Measurements from ENCODE around the gene MORC2.
A peak's percentile ranks its signal among the peaks of the same experiment; 100 is the strongest.

Gene MORC2

GRCh38 chr22:30931541-30932300, 36.9 kb downstream of the MORC2 start:
- H3K36me3 ChIP-seq (ENCODE audit: insufficient read depth, low read length) = peaks cover 92% of the 10 kb centered on the region
- H3K4me3 ChIP-seq (ENCODE audit: low read depth in 1 of 2, low read length in 2 of 2) = no peak overlapping the region
- no peaks in the 10 kb centered on the region for H3K4me1 ChIP-seq (ENCODE audit: insufficient read depth, low read length)
- H3K27me3 ChIP-seq (ENCODE audit: control insufficient read depth in 1 of 2, insufficient read depth in 2 of 2, low read length in 2 of 2) = no peaks in the 10 kb centered on the region
- no peak overlapping the region for H3K9ac ChIP-seq (ENCODE audit: low read length)
- H3K27ac ChIP-seq (ENCODE audit: low read depth, low read length) = no peak overlapping the region
- H3K9me3 ChIP-seq (ENCODE audit: low read length) = no peaks in the 10 kb centered on the region

- Histone ChIP-seq H3K36me3 (ENCODE audit: insufficient read depth, low read length) (peaks cover 91% of the 10 kb centered on the region), H3K4me3 (ENCODE audit: low read depth in 1 of 2, low read length in 2 of 2) (no peak overlapping the region), H3K9ac (ENCODE audit: low read length) (no peak overlapping the region), H3K4me1 (ENCODE audit: insufficient read depth, low read length) (no peaks in the 10 kb centered on the region), H3K9me3 (ENCODE audit: low read length) (no peaks in the 10 kb centered on the region), H3K27ac (ENCODE audit: low read depth, low read length) (no peak overlapping the region), H3K27me3 (ENCODE audit: control insufficient read depth in 1 of 2, insufficient read depth in 2 of 2, low read length in 2 of 2) (no peaks in the 10 kb centered on the region)
These were observed 38.3 kb downstream of the MORC2 start for GRCh38 chr22:30930228-30930627.

- Histone ChIP-seq H3K27me3 (ENCODE audit: control insufficient read depth in 1 of 2, insufficient read depth in 2 of 2, low read length in 2 of 2) (no peaks in the 10 kb centered on the region), H3K9ac (ENCODE audit: low read length) (no peak overlapping the region), H3K4me1 (ENCODE audit: insufficient read depth, low read length) (no peaks in the 10 kb centered on the region), H3K36me3 (ENCODE audit: insufficient read depth, low read length) (peaks cover 73% of the 10 kb centered on the region), H3K4me3 (ENCODE audit: low read depth in 1 of 2, low read length in 2 of 2) (no peak overlapping the region), H3K9me3 (ENCODE audit: low read length) (no peaks in the 10 kb centered on the region), H3K27ac (ENCODE audit: low read depth, low read length) (no peak overlapping the region)
These were observed 40.2 kb downstream of the MORC2 start for GRCh38 chr22:30928401-30928800.

DNA sequence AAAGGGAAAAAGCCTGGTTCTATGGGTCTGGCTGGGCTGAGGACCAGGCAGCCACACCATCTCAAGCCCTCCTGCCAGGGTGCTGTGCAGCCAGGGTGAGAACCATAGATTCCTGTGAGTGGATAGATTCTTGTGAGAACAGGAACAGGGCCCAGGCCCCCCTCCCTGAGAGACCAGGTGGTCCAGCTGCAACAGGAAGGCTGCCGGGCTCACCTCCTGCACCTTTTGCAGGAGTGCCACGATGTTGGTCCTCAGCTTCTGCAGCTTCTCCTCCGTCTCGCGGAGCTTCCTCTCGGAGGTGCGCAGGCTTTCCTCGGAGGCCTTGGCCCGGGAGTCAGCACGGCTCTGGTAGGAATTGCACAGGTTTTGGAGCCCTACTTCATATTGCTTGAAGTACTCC, 40.8 kb downstream of the MORC2 start:
- no peak overlapping the region for H3K9ac ChIP-seq (ENCODE audit: low read length)
- H3K4me3 ChIP-seq (ENCODE audit: low read depth in 1 of 2, low read length in 2 of 2) = no peak overlapping the region
- H3K9me3 ChIP-seq (ENCODE audit: low read length) = no peaks in the 10 kb centered on the region
- no peak overlapping the region for H3K27ac ChIP-seq (ENCODE audit: low read depth, low read length)
- peaks cover 67% of the 10 kb centered on the region for H3K36me3 ChIP-seq (ENCODE audit: insufficient read depth, low read length)
- H3K27me3 ChIP-seq (ENCODE audit: control insufficient read depth in 1 of 2, insufficient read depth in 2 of 2, low read length in 2 of 2) = no peaks in the 10 kb centered on the region
- no peaks in the 10 kb centered on the region for H3K4me1 ChIP-seq (ENCODE audit: insufficient read depth, low read length)

DNA sequence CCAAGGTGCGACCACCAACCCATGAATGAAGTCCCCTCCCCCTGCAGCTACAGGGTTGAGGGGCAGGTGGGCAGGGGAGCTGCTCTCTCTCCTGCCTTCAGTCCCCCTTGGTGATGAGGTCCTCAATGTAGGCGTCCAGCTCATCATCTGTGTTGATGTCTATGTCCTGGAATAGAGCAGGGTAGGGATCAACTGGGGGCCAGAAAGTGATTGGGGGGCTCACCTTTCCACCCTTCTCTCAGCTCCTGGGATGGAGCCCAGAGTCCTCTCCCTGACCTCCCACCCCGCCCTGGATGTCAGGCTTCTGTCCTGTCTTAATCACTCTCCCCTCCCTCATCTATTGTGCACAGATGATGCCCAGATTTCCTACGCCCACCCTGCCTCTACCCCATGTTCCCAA, 41.9 kb downstream of the MORC2 start:
- H3K4me1 ChIP-seq (ENCODE audit: insufficient read depth, low read length) = peaks cover 6% of the 10 kb centered on the region
- peaks cover 56% of the 10 kb centered on the region for H3K36me3 ChIP-seq (ENCODE audit: insufficient read depth, low read length)
- no peak overlapping the region for H3K27ac ChIP-seq (ENCODE audit: low read depth, low read length)
- no peaks in the 10 kb centered on the region for H3K9me3 ChIP-seq (ENCODE audit: low read length)
- H3K9ac ChIP-seq (ENCODE audit: low read length) = no peak overlapping the region
- no peak overlapping the region for H3K4me3 ChIP-seq (ENCODE audit: low read depth in 1 of 2, low read length in 2 of 2)
- no peaks in the 10 kb centered on the region for H3K27me3 ChIP-seq (ENCODE audit: control insufficient read depth in 1 of 2, insufficient read depth in 2 of 2, low read length in 2 of 2)

GRCh38 chr22:30925667-30926066, 42.9 kb downstream of the MORC2 start:
- Histone ChIP-seq H3K36me3 (ENCODE audit: insufficient read depth, low read length) (peaks cover 46% of the 10 kb centered on the region), H3K27ac (ENCODE audit: low read depth, low read length) (no peak overlapping the region), H3K4me3 (ENCODE audit: low read depth in 1 of 2, low read length in 2 of 2) (no peak overlapping the region), H3K9me3 (ENCODE audit: low read length) (no peaks in the 10 kb centered on the region), H3K9ac (ENCODE audit: low read length) (no peak overlapping the region), H3K4me1 (ENCODE audit: insufficient read depth, low read length) (peaks cover 13% of the 10 kb centered on the region), H3K27me3 (ENCODE audit: control insufficient read depth in 1 of 2, insufficient read depth in 2 of 2, low read length in 2 of 2) (no peaks in the 10 kb centered on the region)

- Histone ChIP-seq H3K27ac (ENCODE audit: low read depth, low read length) (no peak overlapping the region), H3K9me3 (ENCODE audit: low read length) (no peaks in the 10 kb centered on the region), H3K36me3 (ENCODE audit: insufficient read depth, low read length) (peaks cover 31% of the 10 kb centered on the region), H3K27me3 (ENCODE audit: control insufficient read depth in 1 of 2, insufficient read depth in 2 of 2, low read length in 2 of 2) (no peaks in the 10 kb centered on the region), H3K9ac (ENCODE audit: low read length) (no peak overlapping the region), H3K4me3 (ENCODE audit: low read depth in 1 of 2, low read length in 2 of 2) (no peak overlapping the region), H3K4me1 (ENCODE audit: insufficient read depth, low read length) (peaks cover 13% of the 10 kb centered on the region)
These were observed 45.2 kb downstream of the MORC2 start for GRCh38 chr22:30923168-30923900.

GRCh38 chr22:30922151-30922611, 46.4 kb downstream of the MORC2 start:
- Histone ChIP-seq H3K4me3 (ENCODE audit: low read depth in 1 of 2, low read length in 2 of 2) (peak overlapping the region; percentile 14 to 58), H3K27ac (ENCODE audit: low read depth, low read length) (peak overlapping the region; percentile 56), H3K36me3 (ENCODE audit: insufficient read depth, low read length) (peaks cover 19% of the 10 kb centered on the region), H3K4me1 (ENCODE audit: insufficient read depth, low read length) (peaks cover 13% of the 10 kb centered on the region), H3K27me3 (ENCODE audit: control insufficient read depth in 1 of 2, insufficient read depth in 2 of 2, low read length in 2 of 2) (no peaks in the 10 kb centered on the region), H3K9ac (ENCODE audit: low read length) (peak overlapping the region; percentile 27), H3K9me3 (ENCODE audit: low read length) (no peaks in the 10 kb centered on the region)

GRCh38 chr22:30921108-30921507, 47.5 kb downstream of the MORC2 start:
- H3K27ac ChIP-seq (ENCODE audit: low read depth, low read length) = no peak overlapping the region
- H3K4me3 ChIP-seq (ENCODE audit: low read depth in 1 of 2, low read length in 2 of 2) = peak overlapping the region in 1 of 2 donors; percentile 58
- no peaks in the 10 kb centered on the region for H3K27me3 ChIP-seq (ENCODE audit: control insufficient read depth in 1 of 2, insufficient read depth in 2 of 2, low read length in 2 of 2)
- H3K9ac ChIP-seq (ENCODE audit: low read length) = no peak overlapping the region
- no peaks in the 10 kb centered on the region for H3K9me3 ChIP-seq (ENCODE audit: low read length)
- peaks cover 13% of the 10 kb centered on the region for H3K4me1 ChIP-seq (ENCODE audit: insufficient read depth, low read length)
- H3K36me3 ChIP-seq (ENCODE audit: insufficient read depth, low read length) = peaks cover 9% of the 10 kb centered on the region

DNA sequence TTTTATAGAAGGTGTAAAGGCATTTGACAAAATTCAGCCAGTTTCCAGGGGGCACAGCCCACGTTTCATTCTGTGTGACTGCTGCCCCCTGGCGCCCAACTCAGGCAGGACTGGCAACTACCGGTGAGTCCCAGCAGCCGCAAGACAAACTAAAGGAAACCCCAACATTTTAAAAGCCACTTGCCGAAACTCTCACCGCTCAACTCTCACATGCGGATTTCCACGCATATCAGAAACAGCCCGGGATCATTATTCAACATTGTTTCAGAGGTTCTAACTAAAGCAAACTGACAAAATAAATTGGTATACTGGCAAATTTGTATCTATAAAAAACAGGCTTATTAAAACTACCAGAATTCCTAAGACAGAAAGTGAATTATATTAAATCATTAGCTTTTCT, 48.2 kb downstream of the MORC2 start:
- Histone ChIP-seq H3K27ac (ENCODE audit: low read depth, low read length) (no peak overlapping the region), H3K36me3 (ENCODE audit: insufficient read depth, low read length) (peaks cover 2% of the 10 kb centered on the region), H3K9me3 (ENCODE audit: low read length) (peaks cover 5% of the 10 kb centered on the region), H3K4me3 (ENCODE audit: low read depth in 1 of 2, low read length in 2 of 2) (no peak overlapping the region), H3K9ac (ENCODE audit: low read length) (no peak overlapping the region), H3K27me3 (ENCODE audit: control insufficient read depth in 1 of 2, insufficient read depth in 2 of 2, low read length in 2 of 2) (no peaks in the 10 kb centered on the region), H3K4me1 (ENCODE audit: insufficient read depth, low read length) (peaks cover 13% of the 10 kb centered on the region)

DNA sequence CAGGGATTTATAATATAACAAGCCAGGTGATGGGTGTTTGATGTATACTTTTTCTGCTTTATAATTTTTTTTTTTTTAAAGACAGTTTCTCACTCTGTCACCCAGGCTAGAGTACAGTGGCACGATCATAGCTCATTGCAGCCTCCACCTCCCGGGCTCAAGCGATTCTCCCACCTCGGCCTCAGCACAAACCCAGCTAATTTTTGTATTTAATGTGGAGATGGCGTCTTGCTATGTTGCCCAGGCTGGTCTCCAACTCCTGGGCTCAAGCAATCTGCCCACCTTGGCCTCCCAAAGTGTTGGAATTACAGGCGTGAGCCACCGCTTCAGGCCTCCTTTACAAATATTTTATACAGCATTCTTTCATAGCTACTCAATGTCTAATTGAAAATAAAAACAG, 48.6 kb downstream of the MORC2 start:
- Histone ChIP-seq H3K9me3 (ENCODE audit: low read length) (peaks cover 6% of the 10 kb centered on the region), H3K4me1 (ENCODE audit: insufficient read depth, low read length) (peaks cover 13% of the 10 kb centered on the region), H3K36me3 (ENCODE audit: insufficient read depth, low read length) (no peaks in the 10 kb centered on the region), H3K27me3 (ENCODE audit: control insufficient read depth in 1 of 2, insufficient read depth in 2 of 2, low read length in 2 of 2) (no peaks in the 10 kb centered on the region), H3K9ac (ENCODE audit: low read length) (no peak overlapping the region), H3K4me3 (ENCODE audit: low read depth in 1 of 2, low read length in 2 of 2) (no peak overlapping the region), H3K27ac (ENCODE audit: low read depth, low read length) (no peak overlapping the region)

All from muscle layer of colon (tissue), 2 donors.